Naive thymus-derived CD4-positive, alpha-beta T cell (primary cell): ENCODE data around the gene ADPRHL1. TPM values are rescaled to one million over a fixed set of nuclear protein-coding genes. Genes with fewer than 3 reads are reported as not detected.

Experiments
- ATAC-seq: fragments of 150-1000 bp; cut with Tn5 transposase; 2 replicates; pipeline ENCODE4 v1.10.0; 2021; ENCODE audit warnings: mild to moderate bottlenecking, moderate library complexity
- CTCF ChIA-PET: fragments of 350-600 bp; sonication (Branson Sonifier 250); formaldehyde crosslinking; loops from one replicate; lab custom pipeline; 2021; ENCODE audit warnings: antibody characterized with exemption; lab: Charles Lee
- POLR2A ChIA-PET: fragments of 350-600 bp; sonication (Branson Sonifier 250); formaldehyde crosslinking; loops from one replicate; lab custom pipeline; 2021; ENCODE audit warnings: antibody characterized with exemption, inconsistent platforms; lab: Charles Lee
- DNase-seq, 9 donors: peaks; one replicate each; pipeline versions ENCODE4 v3.0.0 to v3.0.0-alpha.2; 2020 to 2022; ENCODE audit warnings: mixed read lengths in 1 of 9
- H3K27ac ChIP-seq: one replicate; pipeline ENCODE4 v1.7.0; 2013; ENCODE audit warnings: mild to moderate bottlenecking, low read depth, low read length, moderate library complexity
- H3K27me3 ChIP-seq, 2 donors: one replicate each; pipeline ENCODE4 v1.7.0; 2013; ENCODE audit warnings: low read length in 2 of 2, mild to moderate bottlenecking in 2 of 2, moderate library complexity in 2 of 2; ENCODE audit not compliant: control insufficient read depth in 2 of 2, insufficient read depth in 2 of 2
- H3K36me3 ChIP-seq, 3 experiments: 1 replicate in 2 of 3; 2 replicates in 1 of 3; pipeline ENCODE4 v1.7.0; 2013; ENCODE audit warnings: low read length in 3 of 3, mild to moderate bottlenecking in 3 of 3, moderate library complexity in 1 of 3; ENCODE audit not compliant: insufficient read depth in 3 of 3, control insufficient read depth in 2 of 3
- H3K4me1 ChIP-seq, 2 donors: one replicate each; pipeline ENCODE4 v1.7.0; 2013; ENCODE audit warnings: low read length in 2 of 2, mild to moderate bottlenecking in 2 of 2, moderate library complexity in 1 of 2; ENCODE audit not compliant: control insufficient read depth in 2 of 2, insufficient read depth in 2 of 2
- H3K4me3 ChIP-seq: 2 replicates; pipeline ENCODE4 v1.7.0; 2013; ENCODE audit warnings: mild to moderate bottlenecking, low read length
- H3K9me3 ChIP-seq, 3 experiments: 1 replicate in 2 of 3; 2 replicates in 1 of 3; pipeline ENCODE4 v1.7.0; 2013; ENCODE audit warnings: low read length in 3 of 3; ENCODE audit not compliant: control insufficient read depth in 2 of 3
- H3K27ac Mint-ChIP-seq, 9 donors: one replicate each; pipeline ENCODE4 v1.8.0; 2020 to 2022; ENCODE audit warnings: mixed read lengths in 9 of 9, mild to moderate bottlenecking in 8 of 9, moderate library complexity in 5 of 9, inconsistent platforms in 2 of 9
- H3K27me3 Mint-ChIP-seq, 5 donors: one replicate each; pipeline ENCODE4 v1.8.0; 2021 to 2022; ENCODE audit warnings: mixed read lengths in 5 of 5, mild to moderate bottlenecking in 1 of 5
- H3K36me3 Mint-ChIP-seq, 5 donors: one replicate each; pipeline ENCODE4 v1.8.0; 2020 to 2022; ENCODE audit warnings: mixed read lengths in 5 of 5, mild to moderate bottlenecking in 3 of 5, inconsistent platforms in 1 of 5
- H3K4me1 Mint-ChIP-seq, 7 donors: one replicate each; pipeline ENCODE4 v1.8.0; 2020 to 2022; ENCODE audit warnings: mixed read lengths in 7 of 7, mild to moderate bottlenecking in 3 of 7, inconsistent platforms in 1 of 7
- H3K4me3 Mint-ChIP-seq, 10 donors: one replicate each; pipeline ENCODE4 v1.8.0; 2020 to 2022; ENCODE audit warnings: mild to moderate bottlenecking in 10 of 10, mixed read lengths in 10 of 10, moderate library complexity in 6 of 10, inconsistent platforms in 2 of 10
- H3K9me3 Mint-ChIP-seq, 11 donors: one replicate each; pipeline ENCODE4 v1.8.0; 2020 to 2022; ENCODE audit warnings: mixed read lengths in 11 of 11, mild to moderate bottlenecking in 4 of 11, inconsistent platforms in 1 of 11, moderate library complexity in 1 of 11
- intact Hi-C, 2 donors: fragments of 100-400 bp; cut with micrococcal nuclease; formaldehyde crosslinking; loops; one replicate each; pipeline ENCODE4 v1.15.1; 2023
- polyA plus RNA-seq, 2 donors: library from polyadenylated mRNA; unstranded; fragments of 300-500 nt; fragmentation: Illumina TruSeq; gene quantifications; one replicate each; pipeline ENCODE4 v1.2.3, GENCODE V29; 2021
- total RNA-seq, 6 experiments: library from RNA in 5 of 6; stranded (reverse) in 5 of 6; gene quantifications; 1 replicate in 5 of 6; 2 replicates in 1 of 6; pipeline ENCODE4 v1.2.3 and lab custom pipeline; 2021 to 2026

The ADPRHL1 gene
- total and polyA plus RNA-seq, 7 experiments from 2014 or later, result 0.12 to 2.0 (median 1.1) TPM; not detected in 1

- ChIA-PET POLR2A (no interaction called here), CTCF (no interaction called here)
- peak overlapping the region in 1 of 9 donors; percentile 36 for H3K27ac Mint-ChIP-seq
- no peak for DNase-seq
- no peak overlapping the region for H3K4me3 ChIP-seq
- no peak for ATAC-seq
- no peaks in the 10 kb centered on the region for H3K9me3 ChIP-seq
- no peaks in the 10 kb centered on the region for H3K4me1 ChIP-seq
- peaks cover 0 to 12% (median 5%) of the 10 kb centered on the region in 5 donors for H3K27me3 Mint-ChIP-seq
- no peaks in the 10 kb centered on the region for H3K4me1 Mint-ChIP-seq
- intact Hi-C loops, result no loop called here
- H3K36me3 Mint-ChIP-seq, result peaks cover 0 to 4% (median 0%) of the 10 kb centered on the region in 5 donors
- peaks cover 0 to 3% (median 0%) of the 10 kb centered on the region in 11 donors for H3K9me3 Mint-ChIP-seq
- H3K4me3 Mint-ChIP-seq, result no peak overlapping the region
- H3K27ac ChIP-seq, result no peak overlapping the region
- H3K27me3 ChIP-seq, result no peaks in the 10 kb centered on the region
- H3K36me3 ChIP-seq, result no peaks in the 10 kb centered on the region
Observed at GRCh38 chr13:113408562-113408961, 44.7 kb downstream of the ADPRHL1 start.

- no peaks in the 10 kb centered on the region for H3K4me1 Mint-ChIP-seq
- DNase-seq, result no peak
- Histone ChIP-seq H3K36me3 (no peaks in the 10 kb centered on the region), H3K4me1 (no peaks in the 10 kb centered on the region), H3K4me3 (no peak overlapping the region), H3K27me3 (no peaks in the 10 kb centered on the region), H3K27ac (no peak overlapping the region), H3K9me3 (no peaks in the 10 kb centered on the region)
- no peak for ATAC-seq
- peaks cover 0 to 4% (median 0%) of the 10 kb centered on the region in 5 donors for H3K36me3 Mint-ChIP-seq
- intact Hi-C loops, result no loop called here
- H3K9me3 Mint-ChIP-seq, result no peaks in the 10 kb centered on the region
- no peak overlapping the region for H3K4me3 Mint-ChIP-seq
- H3K27ac Mint-ChIP-seq, result peak overlapping the region in 1 of 9 donors; percentile 36
- peaks cover 0 to 12% (median 5%) of the 10 kb centered on the region in 5 donors for H3K27me3 Mint-ChIP-seq
- ChIA-PET POLR2A (no interaction called here), CTCF (no interaction called here)
Observed at GRCh38 chr13:113407531-113408393, 45.5 kb downstream of the ADPRHL1 start.

- Mint-ChIP-seq H3K4me3 (no peak overlapping the region), H3K36me3 (peaks cover 0 to 4% (median 0%) of the 10 kb centered on the region in 5 donors), H3K27ac (no peak overlapping the region), H3K4me1 (no peaks in the 10 kb centered on the region), H3K27me3 (peaks cover 0 to 12% (median 5%) of the 10 kb centered on the region in 5 donors), H3K9me3 (no peaks in the 10 kb centered on the region)
- Histone ChIP-seq H3K9me3 (no peaks in the 10 kb centered on the region), H3K4me3 (no peak overlapping the region), H3K36me3 (no peaks in the 10 kb centered on the region), H3K27ac (no peak overlapping the region), H3K27me3 (no peaks in the 10 kb centered on the region), H3K4me1 (no peaks in the 10 kb centered on the region)
- POLR2A ChIA-PET, result no interaction called here
- DNase-seq (no peak), ATAC-seq (no peak)
- intact Hi-C loops, result no loop called here
- CTCF ChIA-PET, result no interaction called here
Observed at GRCh38 chr13:113407103-113407530, 46.2 kb downstream of the ADPRHL1 start.

- Mint-ChIP-seq H3K4me1 (no peaks in the 10 kb centered on the region), H3K27ac (no peak overlapping the region), H3K9me3 (no peaks in the 10 kb centered on the region), H3K36me3 (peaks cover 0 to 4% (median 0%) of the 10 kb centered on the region in 5 donors), H3K4me3 (no peak overlapping the region), H3K27me3 (peaks cover 0 to 12% (median 5%) of the 10 kb centered on the region in 5 donors)
- no peaks in the 10 kb centered on the region for H3K36me3 ChIP-seq
- H3K4me3 ChIP-seq, result no peak overlapping the region
- ChIA-PET CTCF (no interaction called here), POLR2A (no interaction called here)
- no peaks in the 10 kb centered on the region for H3K9me3 ChIP-seq
- no peak for ATAC-seq
- no peaks in the 10 kb centered on the region for H3K27me3 ChIP-seq
- DNase-seq, result no peak
- no peak overlapping the region for H3K27ac ChIP-seq
- intact Hi-C loops, result no loop called here
- no peaks in the 10 kb centered on the region for H3K4me1 ChIP-seq
Observed at GRCh38 chr13:113406321-113407102, 46.8 kb downstream of the ADPRHL1 start.

GRCh38 chr13:113405481-113406300 is 47.6 kb downstream of the ADPRHL1 start:
- no peak overlapping the region for H3K27ac Mint-ChIP-seq
- H3K27me3 ChIP-seq, result no peaks in the 10 kb centered on the region
- CTCF ChIA-PET, result no interaction called here
- peaks cover 0 to 4% (median 0%) of the 10 kb centered on the region in 5 donors for H3K36me3 Mint-ChIP-seq
- no peaks in the 10 kb centered on the region for H3K36me3 ChIP-seq
- intact Hi-C loops, result no loop called here
- POLR2A ChIA-PET, result no interaction called here
- peaks cover 0 to 12% (median 5%) of the 10 kb centered on the region in 5 donors for H3K27me3 Mint-ChIP-seq
- ATAC-seq (no peak), DNase-seq (no peak)
- H3K4me3 ChIP-seq, result no peak overlapping the region
- H3K27ac ChIP-seq, result no peak overlapping the region
- H3K4me1 Mint-ChIP-seq, result no peaks in the 10 kb centered on the region
- H3K9me3 Mint-ChIP-seq, result no peaks in the 10 kb centered on the region
- H3K9me3 ChIP-seq, result no peaks in the 10 kb centered on the region
- H3K4me1 ChIP-seq, result no peaks in the 10 kb centered on the region
- no peak overlapping the region for H3K4me3 Mint-ChIP-seq

- Histone ChIP-seq H3K36me3 (no peaks in the 10 kb centered on the region), H3K4me3 (no peak overlapping the region), H3K27me3 (no peaks in the 10 kb centered on the region), H3K9me3 (no peaks in the 10 kb centered on the region), H3K4me1 (no peaks in the 10 kb centered on the region), H3K27ac (no peak overlapping the region)
- H3K4me3 Mint-ChIP-seq, result no peak overlapping the region
- H3K27ac Mint-ChIP-seq, result no peak overlapping the region
- ATAC-seq (peak; percentile 11), DNase-seq (no peak)
- peaks cover 0 to 12% (median 5%) of the 10 kb centered on the region in 5 donors for H3K27me3 Mint-ChIP-seq
- CTCF ChIA-PET, result no interaction called here
- POLR2A ChIA-PET, result no interaction called here
- H3K4me1 Mint-ChIP-seq, result no peaks in the 10 kb centered on the region
- H3K9me3 Mint-ChIP-seq, result no peaks in the 10 kb centered on the region
- peaks cover 0 to 4% (median 0%) of the 10 kb centered on the region in 5 donors for H3K36me3 Mint-ChIP-seq
- intact Hi-C loops, result no loop called here
Observed at GRCh38 chr13:113404723-113405471, 48.4 kb downstream of the ADPRHL1 start.
